Measurements from ENCODE around the gene TRIM15. TPM values are rescaled to one million over a fixed set of nuclear protein-coding genes. Genes with fewer than 3 reads are reported as not detected.

Gene TRIM15
- total RNA-seq, 1 experiment from 2014 or later = 6.5 TPM

DNA sequence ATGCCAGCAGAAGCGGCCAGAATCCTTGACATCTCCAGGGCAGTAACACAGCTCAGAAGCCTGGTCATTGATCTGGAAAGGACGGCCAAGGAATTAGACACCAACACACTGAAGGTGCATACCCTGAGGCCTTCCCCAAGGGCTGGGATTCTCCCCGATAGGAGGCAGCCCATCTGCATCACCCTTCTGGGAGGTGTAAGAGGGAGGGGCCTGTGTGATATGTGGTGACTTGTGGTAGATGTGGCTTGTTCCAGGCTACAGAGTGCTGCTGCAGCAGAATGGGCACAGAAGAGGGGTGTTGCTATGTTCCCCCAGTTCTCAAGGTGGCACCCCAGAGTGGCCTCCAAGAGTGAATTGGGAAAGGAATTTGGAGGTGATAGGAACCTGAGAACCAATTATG, 16.2 kb upstream of the TRIM15 start:
- intact Hi-C loops (cut with micrococcal nuclease) = no loop called here
- BruUV-seq (replicated peaks) = no TSS peak
- ChIA-PET CTCF (no interaction called here), POLR2A (no interaction called here), RAD21 (ENCODE audit: low non-redundant PET in 1 of 2, low total read pairs in 2 of 2, uncharacterized antibody in 2 of 2, unreplicated experiment in 2 of 2) (no interaction called here)
- Histone ChIP-seq H3K79me2 (ENCODE audit: insufficient read depth, low read length) (no peaks in the 10 kb centered on the region), H3K4me3 (replicated peaks in 1 of 2; ENCODE audit: low read depth in 1 of 2, low read length in 2 of 2) (no peak overlapping the region), H3K36me3 (ENCODE audit: control insufficient read depth in 1 of 2, insufficient read depth in 2 of 2, low read length in 2 of 2) (no peaks in the 10 kb centered on the region), H2AFZ (ENCODE audit: low read depth, low read length, poor library complexity, severe bottlenecking) (no peak overlapping the region), H3K9me2 (ENCODE audit: insufficient read depth) (no peaks in the 10 kb centered on the region), H3K27ac (ENCODE audit: low read depth, low read length) (no peak overlapping the region), H3K9ac (ENCODE audit: low read length) (no peak overlapping the region), H4K20me1 (ENCODE audit: insufficient read depth) (no peaks in the 10 kb centered on the region), H3K4me2 (ENCODE audit: low read length) (no peak overlapping the region), H3K27me3 (ENCODE audit: insufficient read depth, low read length) (no peaks in the 10 kb centered on the region), H3K4me1 (ENCODE audit: control insufficient read depth in 1 of 2, insufficient read depth in 2 of 2, low read length in 2 of 2) (no peaks in the 10 kb centered on the region), H3K9me3 (ENCODE audit: control insufficient read depth in 1 of 2, insufficient read depth in 1 of 2, low read depth in 1 of 2, low read length in 2 of 2) (no peaks in the 10 kb centered on the region)
- ATAC-seq (no peak), DNase-seq (ENCODE audit: low read depth, low spot score) (no peak)
- no peak for TF ChIP-seq TCF7L2 (IDR thresholded peaks at IDR 0.05; ENCODE audit: borderline replicate concordance, extremely low read depth, insufficient read depth, insufficient read length)
- TF ChIP-seq, protein P1, sequence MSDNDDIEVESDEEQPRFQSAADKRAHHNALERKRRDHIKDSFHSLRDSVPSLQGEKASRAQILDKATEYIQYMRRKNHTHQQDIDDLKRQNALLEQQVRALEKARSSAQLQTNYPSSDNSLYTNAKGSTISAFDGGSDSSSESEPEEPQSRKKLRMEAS (IDR thresholded peaks at IDR 0.05) = no peak
- TF ChIP-seq EZH2 (IDR thresholded peaks at IDR 0.05) = no peak
- TF ChIP-seq YY1 (IDR thresholded peaks at IDR 0.05; ENCODE audit: extremely low read depth, insufficient replicate concordance, low read depth, low read length) = no peak
- TF ChIP-seq, protein P2, sequence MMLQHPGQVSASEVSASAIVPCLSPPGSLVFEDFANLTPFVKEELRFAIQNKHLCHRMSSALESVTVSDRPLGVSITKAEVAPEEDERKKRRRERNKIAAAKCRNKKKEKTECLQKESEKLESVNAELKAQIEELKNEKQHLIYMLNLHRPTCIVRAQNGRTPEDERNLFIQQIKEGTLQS (IDR thresholded peaks at IDR 0.05) = no peak
- TF ChIP-seq CEBPB (IDR thresholded peaks at IDR 0.05; ENCODE audit: low read depth) = no peak
- no peak for TF ChIP-seq SRF (IDR thresholded peaks at IDR 0.05; ENCODE audit: low read depth)
- no peak for TF ChIP-seq ZFX (IDR thresholded peaks at IDR 0.05)
- TF ChIP-seq EGR1 (IDR thresholded peaks at IDR 0.05; ENCODE audit: low read depth) = no peak
- no peak for TF ChIP-seq EZH2phosphoT487 (IDR thresholded peaks at IDR 0.05; ENCODE audit: borderline replicate concordance)
- no peak for TF ChIP-seq SIN3A (IDR thresholded peaks at IDR 0.05; ENCODE audit: low read depth)
- no peak for TF ChIP-seq ZNF274 (IDR thresholded peaks at IDR 0.05; ENCODE audit: low read depth, low read length)
- TF ChIP-seq, protein P3, sequence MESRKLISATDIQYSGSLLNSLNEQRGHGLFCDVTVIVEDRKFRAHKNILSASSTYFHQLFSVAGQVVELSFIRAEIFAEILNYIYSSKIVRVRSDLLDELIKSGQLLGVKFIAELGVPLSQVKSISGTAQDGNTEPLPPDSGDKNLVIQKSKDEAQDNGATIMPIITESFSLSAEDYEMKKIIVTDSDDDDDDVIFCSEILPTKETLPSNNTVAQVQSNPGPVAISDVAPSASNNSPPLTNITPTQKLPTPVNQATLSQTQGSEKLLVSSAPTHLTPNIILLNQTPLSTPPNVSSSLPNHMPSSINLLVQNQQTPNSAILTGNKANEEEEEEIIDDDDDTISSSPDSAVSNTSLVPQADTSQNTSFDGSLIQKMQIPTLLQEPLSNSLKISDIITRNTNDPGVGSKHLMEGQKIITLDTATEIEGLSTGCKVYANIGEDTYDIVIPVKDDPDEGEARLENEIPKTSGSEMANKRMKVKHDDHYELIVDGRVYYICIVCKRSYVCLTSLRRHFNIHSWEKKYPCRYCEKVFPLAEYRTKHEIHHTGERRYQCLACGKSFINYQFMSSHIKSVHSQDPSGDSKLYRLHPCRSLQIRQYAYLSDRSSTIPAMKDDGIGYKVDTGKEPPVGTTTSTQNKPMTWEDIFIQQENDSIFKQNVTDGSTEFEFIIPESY (IDR thresholded peaks at IDR 0.05; ENCODE audit: extremely low read depth, insufficient replicate concordance, low read length) = no peak
- no peak for TF ChIP-seq ELF1 (IDR thresholded peaks at IDR 0.05; ENCODE audit: borderline replicate concordance, low read depth)
- TF ChIP-seq JUND (IDR thresholded peaks at IDR 0.05) = no peak

All from HCT116 (cell line).